HUES6 (cell line): ENCODE data around the gene GUCY1A2.

Source experiments
- H3K27ac ChIP-seq: 2 replicates; pipeline ENCODE4 v1.7.0; 2013; ENCODE audit warnings: low read depth, mild to moderate bottlenecking, low read length, inconsistent platforms
- H3K27me3 ChIP-seq: 2 replicates; pipeline ENCODE4 v1.6.1; 2013; ENCODE audit warnings: low read length; ENCODE audit not compliant: control insufficient read depth, insufficient read depth
- H3K36me3 ChIP-seq: 2 replicates; pipeline ENCODE4 v1.6.1; 2013; ENCODE audit warnings: low read length; ENCODE audit not compliant: control insufficient read depth, insufficient read depth
- H3K4me1 ChIP-seq: 2 replicates; pipeline ENCODE4 v1.6.1; 2013; ENCODE audit warnings: low read length; ENCODE audit not compliant: control insufficient read depth, insufficient read depth
- H3K4me3 ChIP-seq: 2 replicates; pipeline ENCODE4 v1.5.1; 2013; ENCODE audit warnings: low read depth, low read length
- H3K9ac ChIP-seq: one replicate; pipeline ENCODE4 v1.6.1; 2013; ENCODE audit warnings: mild to moderate bottlenecking, low read length
- H3K9me3 ChIP-seq: 2 replicates; pipeline ENCODE4 v1.6.1; 2013; ENCODE audit warnings: low read depth, low read length; ENCODE audit not compliant: control insufficient read depth, insufficient read depth

Gene GUCY1A2

GRCh38 chr11:107025673-107026072, 7.4 kb upstream of the GUCY1A2 start:
- Histone ChIP-seq H3K36me3 (no peaks in the 10 kb centered on the region), H3K4me3 (no peak overlapping the region), H3K4me1 (no peaks in the 10 kb centered on the region), H3K9me3 (no peaks in the 10 kb centered on the region), H3K27me3 (peaks cover 16% of the 10 kb centered on the region), H3K9ac (no peak overlapping the region), H3K27ac (no peak overlapping the region)

- H3K4me3 ChIP-seq, result no peak overlapping the region
- H3K4me1 ChIP-seq, result peaks cover 6% of the 10 kb centered on the region; the same call in 1 of the 2 replicates
- H3K9me3 ChIP-seq, result no peaks in the 10 kb centered on the region
- peaks cover 53% of the 10 kb centered on the region for H3K27me3 ChIP-seq
- no peaks in the 10 kb centered on the region for H3K36me3 ChIP-seq
- H3K9ac ChIP-seq, result no peak overlapping the region
- no peak overlapping the region for H3K27ac ChIP-seq
Observed at GRCh38 chr11:107020594-107020993, 2.3 kb upstream of the GUCY1A2 start.

DNA sequence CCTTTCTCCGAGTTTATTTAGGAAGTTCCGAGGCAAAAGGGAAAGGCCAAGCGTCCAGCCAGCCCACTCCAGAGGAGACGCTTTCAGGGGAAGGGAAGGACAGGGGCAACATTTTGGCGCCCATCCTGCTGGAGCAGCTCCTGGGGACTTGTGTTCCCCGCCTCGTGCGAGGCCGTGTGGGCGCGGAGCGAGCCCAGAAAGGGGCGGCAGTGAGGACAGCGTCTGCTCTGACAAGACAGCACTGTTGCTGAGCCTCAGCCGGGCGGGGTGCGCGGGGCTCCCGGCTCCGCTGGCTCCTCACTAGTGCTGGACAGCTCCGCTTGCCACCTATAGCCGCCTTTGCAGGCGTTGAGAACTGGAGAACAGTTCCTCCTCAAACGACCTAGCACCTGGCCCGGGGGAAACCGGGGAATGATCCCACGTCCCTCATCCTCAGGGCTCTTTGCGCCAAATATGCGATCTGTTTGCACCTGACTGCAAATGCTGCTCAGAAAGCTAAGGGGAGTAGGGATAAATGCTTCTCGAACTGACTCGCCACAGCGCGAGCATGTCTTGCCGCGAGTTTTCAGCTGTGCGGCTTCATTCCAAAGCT, 722 bp upstream of the GUCY1A2 start:
- Histone ChIP-seq H3K9ac (no peak overlapping the region), H3K9me3 (no peaks in the 10 kb centered on the region), H3K36me3 (no peaks in the 10 kb centered on the region), H3K27ac (no peak overlapping the region), H3K4me3 (peak overlapping the region; percentile 50), H3K4me1 (peaks cover 6% of the 10 kb centered on the region; the same call in 1 of the 2 replicates), H3K27me3 (peaks cover 53% of the 10 kb centered on the region)

DNA sequence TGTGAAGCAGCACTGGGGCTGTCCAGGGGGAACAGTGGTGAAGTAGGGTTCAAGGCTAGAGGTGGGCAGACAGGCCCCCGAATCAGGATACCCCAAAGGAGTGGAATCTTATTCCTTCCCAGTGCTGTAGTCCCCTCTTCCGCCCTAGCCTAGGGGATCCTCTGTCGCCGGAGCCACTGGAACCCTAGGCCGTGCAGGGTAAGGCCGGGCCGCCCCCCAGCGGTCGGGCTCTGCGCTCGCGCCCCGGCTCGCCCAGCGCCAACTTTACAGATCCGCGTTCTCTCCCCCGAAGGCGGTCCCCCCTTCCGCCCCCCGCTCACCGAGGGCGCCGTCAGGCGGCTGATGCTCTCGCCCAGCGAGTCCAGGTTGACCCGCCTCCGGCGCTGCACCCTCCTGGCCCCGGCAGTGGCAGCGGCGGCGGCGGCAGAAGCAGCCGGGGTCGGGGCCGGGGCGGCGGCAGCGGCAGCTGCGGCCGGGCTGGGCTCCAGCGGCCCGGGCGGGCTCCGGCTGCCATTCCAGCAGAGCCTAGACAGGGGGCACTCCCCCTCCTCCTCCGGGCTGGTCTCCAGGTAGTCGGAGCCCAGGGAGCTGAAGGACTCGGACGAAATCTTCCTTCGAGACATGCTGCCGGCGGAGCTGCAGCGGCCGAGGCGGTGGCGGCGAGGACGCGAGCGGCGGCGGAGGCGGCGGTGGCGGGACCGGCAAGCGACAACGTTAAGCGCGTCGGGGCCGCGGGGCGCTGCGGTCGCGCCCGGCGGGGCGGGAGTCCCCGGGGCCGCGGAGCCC, 650 bp downstream of the GUCY1A2 start:
- H3K27me3 ChIP-seq, result peaks cover 53% of the 10 kb centered on the region
- peak overlapping the region; percentile 50 for H3K4me3 ChIP-seq
- H3K4me1 ChIP-seq, result peaks cover 6% of the 10 kb centered on the region; the same call in 1 of the 2 replicates
- H3K9me3 ChIP-seq, result no peaks in the 10 kb centered on the region
- H3K36me3 ChIP-seq, result no peaks in the 10 kb centered on the region
- H3K27ac ChIP-seq, result no peak overlapping the region
- H3K9ac ChIP-seq, result peak overlapping the region; percentile 43

DNA sequence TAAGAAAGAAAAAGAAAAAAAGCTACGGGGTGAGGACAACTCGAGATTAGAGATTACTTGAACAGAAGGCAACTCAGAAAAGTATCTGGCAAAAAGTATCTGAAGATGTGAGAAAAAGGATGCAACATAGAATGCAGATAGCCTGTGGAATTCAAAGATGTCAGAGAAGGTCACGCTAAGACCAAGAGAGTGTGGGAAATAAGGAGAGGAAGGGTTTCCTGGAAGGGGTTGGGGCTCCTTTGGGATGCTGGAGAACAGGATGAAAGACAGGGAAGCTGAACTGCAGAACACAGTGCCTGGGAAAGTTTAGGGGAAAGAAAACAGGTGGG, 1.2 kb downstream of the GUCY1A2 start:
- Histone ChIP-seq H3K4me1 (peaks cover 6% of the 10 kb centered on the region; the same call in 1 of the 2 replicates), H3K4me3 (peak overlapping the region; percentile 50), H3K27me3 (peaks cover 50% of the 10 kb centered on the region), H3K27ac (no peak overlapping the region), H3K9me3 (no peaks in the 10 kb centered on the region), H3K36me3 (no peaks in the 10 kb centered on the region), H3K9ac (no peak overlapping the region)

DNA sequence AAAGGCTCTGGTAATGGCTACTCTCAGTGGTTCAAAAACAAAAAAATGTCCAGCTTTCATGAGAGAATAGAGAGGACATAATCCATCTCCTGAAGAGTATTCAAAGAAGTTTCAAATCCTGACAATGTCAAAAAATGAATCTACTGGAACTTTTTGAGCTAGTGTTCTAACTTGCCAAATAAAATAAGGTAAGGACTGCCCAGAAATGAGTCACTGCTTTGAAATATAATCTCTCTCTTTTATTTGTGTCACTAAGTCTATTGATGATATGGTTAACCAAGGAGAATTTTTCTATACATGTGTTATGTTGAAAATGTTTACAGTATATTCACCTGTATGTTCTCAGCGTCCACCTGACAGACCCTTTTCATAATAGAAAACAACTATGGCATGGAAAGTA, 3.4 kb downstream of the GUCY1A2 start:
- Histone ChIP-seq H3K27ac (no peak overlapping the region), H3K9me3 (no peaks in the 10 kb centered on the region), H3K4me3 (no peak overlapping the region), H3K36me3 (no peaks in the 10 kb centered on the region), H3K9ac (no peak overlapping the region), H3K27me3 (peaks cover 30% of the 10 kb centered on the region), H3K4me1 (peaks cover 6% of the 10 kb centered on the region; the same call in 1 of the 2 replicates)

DNA sequence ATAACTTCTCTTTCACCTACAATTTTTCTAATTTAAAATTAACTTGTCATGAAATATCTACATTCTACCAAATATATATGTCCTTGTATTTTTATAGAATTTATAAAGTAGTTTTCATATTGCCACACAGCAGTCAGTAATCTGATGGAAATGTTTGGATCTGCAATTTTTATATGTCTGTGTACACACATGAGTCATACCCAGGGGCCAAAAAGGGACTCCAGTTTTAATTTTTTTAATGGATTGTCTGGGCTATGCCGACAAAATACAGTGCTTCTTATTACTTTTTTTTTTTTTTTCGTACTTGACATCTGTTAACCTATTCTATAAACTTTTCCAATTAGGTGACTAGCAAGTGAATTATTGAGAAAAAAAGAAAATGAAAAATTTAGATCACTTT, 6.3 kb downstream of the GUCY1A2 start:
- H3K9ac ChIP-seq, result no peak overlapping the region
- no peaks in the 10 kb centered on the region for H3K9me3 ChIP-seq
- peaks cover 9% of the 10 kb centered on the region for H3K27me3 ChIP-seq
- no peak overlapping the region for H3K4me3 ChIP-seq
- no peaks in the 10 kb centered on the region for H3K4me1 ChIP-seq
- no peaks in the 10 kb centered on the region for H3K36me3 ChIP-seq
- no peak overlapping the region for H3K27ac ChIP-seq

- H3K27me3 ChIP-seq, result no peaks in the 10 kb centered on the region
- no peaks in the 10 kb centered on the region for H3K4me1 ChIP-seq
- no peak overlapping the region for H3K27ac ChIP-seq
- H3K9me3 ChIP-seq, result no peaks in the 10 kb centered on the region
- H3K36me3 ChIP-seq, result no peaks in the 10 kb centered on the region
- no peak overlapping the region for H3K4me3 ChIP-seq
- H3K9ac ChIP-seq, result no peak overlapping the region
Observed at GRCh38 chr11:107009190-107009589, 9.1 kb downstream of the GUCY1A2 start.

- Histone ChIP-seq H3K9ac (no peak overlapping the region), H3K36me3 (no peaks in the 10 kb centered on the region), H3K27me3 (no peaks in the 10 kb centered on the region), H3K27ac (no peak overlapping the region), H3K9me3 (no peaks in the 10 kb centered on the region), H3K4me3 (no peak overlapping the region), H3K4me1 (no peaks in the 10 kb centered on the region)
Observed at GRCh38 chr11:107006076-107006833, 12.0 kb downstream of the GUCY1A2 start.

- no peaks in the 10 kb centered on the region for H3K9me3 ChIP-seq
- H3K27ac ChIP-seq, result no peak overlapping the region
- no peaks in the 10 kb centered on the region for H3K27me3 ChIP-seq
- H3K4me1 ChIP-seq, result no peaks in the 10 kb centered on the region
- H3K36me3 ChIP-seq, result no peaks in the 10 kb centered on the region
- no peak overlapping the region for H3K4me3 ChIP-seq
- H3K9ac ChIP-seq, result no peak overlapping the region
Observed at GRCh38 chr11:106999196-106999595, 19.1 kb downstream of the GUCY1A2 start.

DNA sequence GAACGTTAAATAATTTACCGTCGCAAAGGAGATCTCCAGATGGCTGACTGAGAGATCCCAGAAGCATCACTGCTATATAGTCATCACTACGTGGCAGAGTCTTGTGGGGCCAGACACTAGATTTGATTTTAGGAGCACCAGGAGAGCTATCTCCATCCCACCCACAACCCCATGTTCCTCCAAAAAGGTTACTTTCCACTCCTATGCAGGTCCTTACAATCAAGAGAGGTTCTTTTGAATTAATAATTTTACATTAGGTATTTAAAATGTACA, 19.4 kb downstream of the GUCY1A2 start:
- no peaks in the 10 kb centered on the region for H3K4me1 ChIP-seq
- H3K27me3 ChIP-seq, result no peaks in the 10 kb centered on the region
- no peak overlapping the region for H3K9ac ChIP-seq
- H3K27ac ChIP-seq, result no peak overlapping the region
- H3K9me3 ChIP-seq, result no peaks in the 10 kb centered on the region
- no peaks in the 10 kb centered on the region for H3K36me3 ChIP-seq
- H3K4me3 ChIP-seq, result no peak overlapping the region
